Prostate gland (tissue), 2 donors: ENCODE data around the gene DEFB128. TPM values are rescaled to one million over a fixed set of nuclear protein-coding genes. Genes with fewer than 3 reads are reported as not detected.

Experiments used
- total RNA-seq, 2 donors: library from RNA; depleted of rRNA; stranded (reverse); fragments of >200 nt; gene quantifications; one replicate each; pipeline ENCODE4 v1.1.0, GENCODE V29; 2016

DEFB128 gene
- total RNA-seq, 2 donors from 2014 or later, result not detected

Other genes starting within 250 kb of the DEFB128 start
- not detected for gene DEFB125, start 102.0 kb downstream of the DEFB128 start, total RNA-seq
- gene DEFB126, start 47.1 kb downstream of the DEFB128 start, total RNA-seq, result not detected
- gene DEFB127, start 32.3 kb downstream of the DEFB128 start, total RNA-seq, result not detected
- gene DEFB129, start 37.5 kb upstream of the DEFB128 start, total RNA-seq, result not detected
- 1 to 10 TPM; 2.2 to 3.3 TPM for gene DEFB132, start 68.0 kb upstream of the DEFB128 start, total RNA-seq
- gene C20orf96, start 101.0 kb upstream of the DEFB128 start, total RNA-seq, result 10 to 100 TPM in 1 of 2 donors, 1 to 10 TPM in 1; 4.7 to 16.1 TPM
- 10 to 100 TPM; 16.3 to 27.0 TPM for gene ZCCHC3, start 107.9 kb upstream of the DEFB128 start, total RNA-seq
- 10 to 100 TPM; 10.7 to 21.0 TPM for gene SOX12, start 135.8 kb upstream of the DEFB128 start, total RNA-seq
- 10 to 100 TPM; 26.3 to 48.3 TPM for gene NRSN2, start 157.4 kb upstream of the DEFB128 start, total RNA-seq
- 10 to 100 TPM; 11.8 to 22.7 TPM for gene TRIB3, start 191.0 kb upstream of the DEFB128 start, total RNA-seq
- 100 to 1,000 TPM; 108 to 158 TPM for gene RBCK1, start 218.6 kb upstream of the DEFB128 start, total RNA-seq